Fibroblast of the conjunctiva (primary cell): ENCODE results near the gene CSTF1.
"Not testable (repeated sequence)": the region's sequence is repeated elsewhere in the genome, so short reads cannot be mapped to it uniquely, and the experiment has no call there.

Experiments used
- DNase-seq: peaks from one replicate; pipeline ENCODE4 v3.0.0-alpha.2; 2010; ENCODE audit warnings: low read depth

Gene CSTF1

DNA sequence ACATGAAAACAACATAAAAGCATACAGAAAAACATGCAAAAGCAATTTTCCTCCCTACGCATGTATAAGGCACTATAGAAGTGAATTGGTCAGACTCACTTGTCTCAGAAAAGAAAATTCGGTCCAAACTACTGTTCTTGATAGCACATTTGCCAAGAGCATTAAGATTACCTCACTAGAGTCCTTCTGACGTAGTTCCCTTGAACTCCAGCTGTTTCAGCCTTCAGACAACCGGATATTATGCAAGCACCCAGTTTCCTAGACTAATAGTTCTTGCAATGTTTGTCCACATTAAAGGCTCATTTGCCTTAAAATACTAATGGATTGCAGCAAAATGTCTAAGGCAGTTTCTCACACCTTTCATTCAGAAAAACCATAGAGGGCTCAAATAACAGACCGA, 17.1 kb downstream of the CSTF1 start:
- DNase-seq: no peak

DNA sequence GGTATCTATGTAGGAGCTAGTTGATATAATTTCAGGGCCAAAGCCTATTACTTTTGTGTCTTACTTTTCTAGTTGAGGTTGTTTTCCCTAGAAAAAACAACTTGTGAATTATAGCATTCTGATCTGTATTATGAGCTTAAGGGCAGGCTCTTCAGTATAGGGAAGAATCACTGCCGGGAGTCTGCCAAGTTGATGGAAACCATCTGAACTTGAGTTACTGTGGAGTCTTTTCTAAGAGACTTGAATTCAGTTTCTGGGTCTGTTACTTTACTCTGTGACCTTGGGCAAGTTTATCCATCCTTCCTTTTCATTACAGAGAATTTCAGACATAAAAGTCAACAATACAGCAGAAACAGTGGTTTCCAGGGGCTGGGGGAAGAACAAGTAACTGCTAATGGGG, 17.5 kb downstream of the CSTF1 start:
- DNase-seq: no peak

DNA sequence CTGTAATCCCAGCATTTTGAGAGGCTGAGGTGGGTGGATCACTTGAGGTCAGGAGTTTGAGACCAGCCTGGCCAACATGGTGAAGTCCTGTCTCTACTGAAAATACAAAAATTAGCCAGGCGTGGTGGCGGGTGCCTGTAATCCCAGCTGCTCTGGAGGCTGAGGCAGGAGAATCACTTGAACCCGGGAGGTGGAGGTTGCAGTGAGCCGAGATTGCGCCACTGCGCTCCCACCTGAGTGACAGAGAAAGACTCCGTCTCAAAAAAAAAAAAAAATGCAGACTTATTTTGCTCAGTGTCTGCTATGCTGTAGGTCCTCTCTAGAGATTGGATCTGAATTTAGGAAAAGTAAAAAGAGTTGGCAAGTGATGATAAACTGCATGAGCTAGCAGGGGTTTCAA, 18.8 kb downstream of the CSTF1 start:
- DNase-seq: not testable (repeated sequence)

DNA sequence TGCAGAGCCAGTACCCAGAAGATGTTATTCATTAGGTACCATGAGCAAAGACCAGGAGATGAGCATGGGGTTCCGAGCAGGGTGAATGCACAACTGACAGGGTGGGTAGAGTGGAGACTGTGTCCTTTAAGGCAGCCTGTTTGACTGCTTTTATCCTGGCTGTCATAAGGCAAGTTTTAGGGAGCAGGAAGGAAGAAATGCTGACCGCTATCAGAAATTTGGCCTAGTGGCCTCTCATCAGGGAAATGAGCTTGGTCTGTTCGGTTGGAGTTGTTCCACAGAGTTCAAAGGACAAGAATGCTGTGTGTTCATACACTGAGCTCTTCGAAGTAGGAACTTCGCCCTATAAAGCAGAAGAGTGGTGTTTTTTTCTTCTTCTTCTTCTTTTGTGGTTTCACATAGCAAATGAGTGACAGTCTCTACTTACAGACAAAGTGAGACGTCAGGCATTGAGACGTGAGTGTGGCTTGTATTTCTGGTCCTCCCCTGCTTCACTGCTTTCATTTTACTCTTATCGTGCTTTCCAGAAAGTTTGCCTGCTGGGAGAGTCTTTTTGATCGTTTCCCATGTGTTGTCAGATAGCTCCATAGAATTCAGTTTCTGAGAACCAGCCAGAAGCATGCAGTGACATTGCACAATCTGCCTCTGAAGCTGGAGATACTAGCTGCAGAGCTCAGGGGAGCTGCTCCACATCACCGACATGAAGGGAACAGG, 19.5 kb downstream of the CSTF1 start, which contains the start of gene CASS4:
Gene CASS4 (plus strand): TSS at position 502 of the 714 bp plus-strand sequence. CDS start 199 bp downstream, at position 701.
- no peak for DNase-seq

DNA sequence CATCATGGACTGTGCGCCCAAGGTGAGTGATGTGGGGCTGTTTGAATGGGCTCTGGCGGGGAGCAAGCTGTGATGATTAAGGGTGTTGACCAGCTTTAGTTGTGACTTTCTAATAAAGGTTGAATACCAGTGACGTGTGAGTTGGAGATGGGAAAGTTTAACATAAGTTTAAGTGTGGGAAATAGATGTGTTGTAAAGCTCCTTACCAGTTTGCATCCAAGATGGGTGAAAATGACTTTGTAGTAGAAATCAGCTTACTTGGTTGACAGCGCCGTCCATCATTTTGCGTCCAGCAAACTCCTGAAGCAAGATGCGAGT, 20.0 kb downstream of the CSTF1 start:
- DNase-seq: no peak

DNA sequence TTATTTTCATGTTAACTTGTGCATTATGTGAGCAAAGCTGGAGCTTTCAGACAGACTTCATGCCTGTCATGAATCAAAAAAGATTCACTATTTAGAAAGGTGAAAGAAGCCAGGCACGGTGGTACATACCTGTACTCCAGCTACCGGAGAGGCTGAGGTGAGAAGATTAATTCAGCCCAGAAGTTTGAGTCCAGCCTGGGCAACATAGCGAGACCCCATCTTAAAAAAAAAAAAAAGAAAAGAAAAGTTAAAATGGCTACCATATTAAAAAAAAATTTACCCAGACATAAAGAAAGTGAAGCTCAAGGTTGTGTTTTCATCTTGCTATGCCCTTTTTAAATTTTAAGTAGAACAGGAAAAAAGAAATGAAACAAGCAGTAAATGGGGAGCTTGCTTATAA, 20.5 kb downstream of the CSTF1 start:
- no peak for DNase-seq

DNA sequence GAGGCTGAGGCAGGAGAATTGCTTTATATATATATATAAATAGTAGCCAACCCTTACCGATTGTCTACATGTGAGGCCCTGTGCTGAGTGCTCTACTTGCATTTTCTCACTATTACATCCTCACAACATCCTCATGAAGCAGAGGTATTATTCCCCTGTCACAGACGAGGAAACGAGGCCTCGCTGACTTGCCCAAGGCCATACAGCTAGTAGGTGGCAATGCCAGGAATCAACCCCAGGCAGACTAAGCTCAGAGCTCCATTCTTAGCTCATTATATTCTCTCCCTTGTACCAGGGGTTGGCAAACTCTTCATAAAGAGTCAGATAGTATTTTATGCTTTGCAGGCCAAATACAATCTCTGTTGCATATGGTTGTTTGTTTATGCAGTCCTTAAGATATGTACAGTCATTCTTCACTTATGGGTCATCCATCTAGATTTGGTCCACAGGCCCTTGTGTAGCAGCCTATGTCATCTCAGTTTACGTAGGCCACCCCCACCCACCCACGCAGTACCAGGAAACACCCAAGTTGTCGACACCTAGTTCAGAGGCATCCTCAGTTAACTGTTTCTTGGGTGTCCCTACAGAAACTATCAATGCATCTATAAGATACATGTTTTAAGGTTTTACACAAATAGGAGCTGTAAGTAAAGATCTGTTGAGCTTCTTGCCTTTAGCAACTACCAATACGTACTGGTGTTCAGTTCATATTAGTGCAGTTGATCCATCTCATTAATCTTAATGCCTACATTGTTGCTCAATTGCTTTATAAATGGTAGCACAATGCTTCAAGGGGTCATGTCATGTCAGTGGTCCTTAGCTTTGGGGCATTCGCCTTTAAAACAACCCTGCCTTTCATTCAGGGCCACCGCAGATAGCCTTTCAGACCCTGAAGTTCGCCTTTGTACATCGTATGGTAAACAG, 22.7 kb downstream of the CSTF1 start:
- DNase-seq: peak; percentile 53

DNA sequence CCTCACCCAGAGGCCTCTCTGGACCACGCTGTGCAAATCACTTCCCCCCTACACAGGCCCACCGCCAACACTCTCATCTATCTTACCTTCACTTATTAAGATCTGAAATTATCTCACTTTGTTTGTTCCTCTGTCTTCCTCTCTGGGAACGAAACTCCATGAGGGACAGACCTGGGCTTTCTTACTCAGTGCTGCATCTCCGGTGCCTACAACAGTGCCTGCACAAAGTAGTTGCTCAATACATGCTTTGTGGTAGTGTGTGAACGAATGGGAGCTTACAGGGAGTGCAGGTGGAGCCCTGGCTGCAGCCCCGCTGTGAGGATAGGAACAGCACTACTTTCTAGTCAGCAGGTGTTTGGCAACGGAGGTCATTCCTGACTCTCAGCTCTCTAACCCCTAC, 25.0 kb downstream of the CSTF1 start:
- no peak for DNase-seq

DNA sequence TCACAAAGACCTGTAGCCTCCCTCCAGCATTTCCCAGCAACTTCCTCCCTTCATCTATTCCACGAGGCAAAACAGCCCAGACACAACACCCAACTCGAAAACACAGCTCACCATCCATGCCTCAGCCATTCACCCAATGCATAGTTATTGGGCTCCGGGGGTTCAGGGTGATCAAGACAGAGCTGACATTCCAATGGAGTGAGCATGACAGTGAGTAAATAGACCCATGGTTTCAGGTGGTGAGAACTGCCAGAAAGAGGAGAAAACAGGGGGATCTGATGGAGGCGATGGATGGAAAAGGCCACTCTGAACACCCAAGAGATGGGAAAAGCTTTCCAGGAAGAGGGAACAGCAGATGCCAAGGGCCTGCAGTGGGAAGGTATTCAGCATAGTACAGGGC, 25.5 kb downstream of the CSTF1 start:
- no peak for DNase-seq

DNA sequence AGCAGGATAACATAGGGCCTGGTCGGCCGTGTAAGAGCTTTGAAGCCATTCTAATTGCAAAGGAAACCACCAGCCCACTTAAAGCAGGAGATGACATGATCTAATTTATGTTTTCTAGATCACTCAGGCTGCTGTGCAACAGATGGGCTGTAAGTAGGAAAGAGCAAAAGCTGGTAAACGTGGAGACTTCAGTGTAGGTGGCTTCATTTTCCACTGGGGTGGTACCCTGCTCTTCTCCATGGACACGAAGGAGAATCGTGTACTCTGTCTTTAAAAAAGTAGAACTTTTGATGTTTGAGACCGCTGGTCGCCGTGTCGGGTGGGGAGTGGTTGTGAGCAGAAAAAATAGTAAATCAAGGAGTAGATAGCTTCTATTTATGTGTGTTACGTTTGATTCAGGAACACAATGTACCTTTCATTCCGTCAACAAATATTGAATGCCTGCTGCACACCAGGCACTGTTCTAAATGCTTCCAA, 26.0 kb downstream of the CSTF1 start:
- DNase-seq: no peak

DNA sequence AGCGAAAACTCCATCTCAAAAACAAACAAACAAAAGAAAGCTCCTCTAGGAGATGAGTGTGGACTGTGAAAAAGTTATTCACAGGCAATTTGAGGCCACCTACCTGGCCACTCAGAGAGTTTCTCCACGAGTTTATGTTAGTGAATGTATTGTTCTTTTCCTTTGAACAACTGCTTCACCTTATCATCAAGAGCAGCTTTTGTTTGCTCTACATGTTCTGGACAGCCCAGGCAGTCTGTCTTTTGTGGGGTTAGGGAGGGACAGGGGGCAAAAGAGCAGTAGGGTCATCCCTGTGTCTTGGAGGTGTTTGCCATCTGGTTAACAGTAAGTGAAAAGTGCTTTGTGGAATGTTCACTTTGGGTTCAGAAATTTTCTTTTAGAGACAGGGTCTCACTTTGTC, 27.6 kb downstream of the CSTF1 start:
- no peak for DNase-seq

DNA sequence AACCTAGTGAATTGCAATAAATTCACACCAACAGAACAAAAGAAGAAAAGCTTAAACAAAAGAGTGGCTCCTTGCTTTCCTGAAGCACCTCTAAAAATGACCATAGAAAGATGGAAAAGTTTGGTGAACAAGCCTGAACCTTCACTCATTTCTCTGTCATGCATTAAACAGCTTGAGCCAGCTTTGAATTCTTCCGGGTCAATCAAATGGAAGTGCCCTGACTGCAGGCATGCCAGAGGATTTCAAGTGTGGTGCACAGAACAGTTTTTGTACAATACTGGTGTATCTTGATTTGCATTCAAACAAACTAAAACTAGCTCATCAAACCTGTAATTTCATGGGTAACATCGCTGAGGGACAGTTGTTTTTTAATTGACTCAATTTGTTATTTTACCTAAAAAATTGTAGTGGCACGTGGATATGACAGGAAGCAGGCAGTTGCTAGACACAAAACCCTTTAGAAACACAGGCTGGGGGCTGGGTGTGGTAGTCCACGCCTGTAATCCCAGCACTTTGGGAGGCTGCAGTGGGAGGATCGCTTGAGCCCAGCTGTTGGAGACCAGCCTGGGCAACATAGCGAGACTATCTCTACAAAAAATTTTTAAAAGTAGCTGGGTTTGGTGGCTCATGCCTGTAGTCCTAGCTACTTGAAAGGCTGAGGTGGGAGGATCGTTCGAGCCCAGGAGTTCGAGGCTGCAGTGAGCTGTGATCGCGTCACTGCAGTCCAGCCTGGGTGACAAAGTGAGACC, 28.7 kb downstream of the CSTF1 start:
- no peak for DNase-seq

DNA sequence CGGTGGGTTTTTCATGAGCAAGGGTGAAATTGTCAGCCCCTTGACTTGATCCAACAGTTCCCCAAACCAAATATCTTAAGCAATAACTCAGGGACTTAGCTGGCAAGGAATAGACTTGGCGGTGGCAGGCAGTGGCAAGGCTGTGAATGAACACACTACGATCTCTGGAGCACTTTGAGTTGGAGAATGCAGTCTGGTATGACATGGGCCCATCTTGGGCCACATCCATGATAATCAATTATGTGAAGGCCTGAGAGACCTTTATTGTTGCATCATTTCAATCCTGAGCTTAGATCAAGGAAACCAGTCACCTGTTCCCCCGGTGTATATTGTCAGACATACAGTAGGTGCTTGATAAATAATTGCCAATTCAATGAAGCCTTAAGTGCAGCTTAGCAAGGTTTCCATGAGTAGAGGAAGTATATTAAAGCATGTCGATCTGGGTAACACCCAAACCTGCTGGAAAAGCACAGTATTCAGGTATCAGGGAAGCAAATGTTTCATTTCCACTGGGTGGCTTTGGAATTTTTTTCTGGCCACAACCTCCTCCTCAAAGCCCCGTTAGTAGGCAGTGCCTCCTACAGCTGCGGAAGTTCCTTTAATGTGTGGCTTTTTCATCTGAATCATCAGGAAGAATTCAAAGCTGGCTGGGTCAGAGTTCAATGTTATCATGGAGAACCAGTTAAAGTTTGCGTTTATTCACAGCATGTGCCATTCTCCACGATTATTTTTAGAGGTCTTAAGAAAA, 29.8 kb downstream of the CSTF1 start:
- DNase-seq: no peak

DNA sequence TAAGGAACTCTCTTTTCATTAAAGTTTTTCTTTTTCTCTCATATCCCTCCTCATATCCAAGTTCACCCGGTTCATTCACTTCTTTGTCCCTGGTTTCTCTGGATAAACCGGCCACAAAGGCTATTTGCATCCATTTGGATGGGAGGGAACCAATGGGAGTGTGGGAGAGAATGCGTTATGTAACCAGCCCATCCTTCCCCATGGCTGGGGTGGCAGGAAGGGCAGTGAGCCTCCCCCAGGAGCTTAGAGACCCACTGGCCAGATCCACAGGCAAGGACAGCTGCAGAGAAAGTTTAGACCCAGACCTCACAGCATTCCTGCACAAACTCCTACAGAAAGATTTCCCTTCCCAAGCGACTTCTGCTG, 30.4 kb downstream of the CSTF1 start:
- DNase-seq: no peak

DNA sequence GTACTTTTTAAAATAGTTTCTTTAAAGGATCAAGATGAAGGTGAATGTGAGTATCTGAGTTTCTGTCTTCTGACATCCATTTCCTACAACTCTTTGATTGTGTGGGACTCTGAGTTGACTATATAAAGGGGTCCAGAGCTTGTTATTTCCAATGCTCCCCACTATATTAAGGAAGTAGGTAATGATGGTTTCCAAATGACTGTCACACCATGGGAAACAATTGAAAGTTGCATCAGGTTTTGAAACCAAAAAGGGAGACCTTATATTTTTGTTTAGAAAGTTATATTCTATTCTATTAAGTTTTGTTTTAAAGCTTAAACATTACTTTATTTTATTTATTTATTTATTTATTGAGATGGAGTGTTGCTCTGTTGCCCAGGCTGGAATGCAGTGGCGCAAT, 30.8 kb downstream of the CSTF1 start:
- DNase-seq: no peak

DNA sequence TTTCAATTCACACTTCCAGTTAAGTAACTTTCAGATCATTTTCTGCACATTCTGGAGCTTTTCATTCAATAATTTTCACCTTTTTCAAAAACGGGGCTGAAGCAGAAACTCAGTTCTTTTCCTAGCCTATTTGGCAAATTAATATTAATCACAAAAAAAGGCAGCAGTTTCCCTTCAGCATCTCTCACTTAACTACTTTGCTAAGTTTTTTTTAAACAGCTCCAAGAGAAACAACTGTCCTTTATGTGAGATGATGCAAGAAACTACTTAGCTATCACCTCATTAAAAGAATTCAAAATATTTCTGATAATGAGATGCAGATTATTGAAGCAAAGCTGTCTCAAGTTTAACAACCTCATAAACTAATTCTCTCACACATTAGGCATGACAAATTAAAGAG, 31.4 kb downstream of the CSTF1 start:
- no peak for DNase-seq

DNA sequence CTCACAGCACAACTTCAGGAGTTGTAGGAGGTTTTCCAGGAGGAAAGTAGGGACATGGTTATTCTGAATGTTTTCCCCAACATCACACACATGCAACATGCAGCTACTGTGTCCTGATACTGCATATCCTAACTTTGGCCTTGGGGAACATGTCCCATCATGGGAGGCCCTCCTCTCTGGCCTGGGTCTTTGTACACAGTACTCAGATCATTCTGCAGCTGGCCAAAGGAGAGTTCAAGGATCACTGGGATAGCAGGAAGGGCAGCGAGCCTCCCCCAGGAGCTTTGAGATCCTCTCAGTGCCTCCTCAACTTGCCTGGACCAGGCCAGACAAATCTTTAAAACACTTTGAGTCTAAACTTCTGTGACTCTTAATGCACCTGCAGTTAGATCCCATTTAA, 32.5 kb downstream of the CSTF1 start:
- DNase-seq: no peak

DNA sequence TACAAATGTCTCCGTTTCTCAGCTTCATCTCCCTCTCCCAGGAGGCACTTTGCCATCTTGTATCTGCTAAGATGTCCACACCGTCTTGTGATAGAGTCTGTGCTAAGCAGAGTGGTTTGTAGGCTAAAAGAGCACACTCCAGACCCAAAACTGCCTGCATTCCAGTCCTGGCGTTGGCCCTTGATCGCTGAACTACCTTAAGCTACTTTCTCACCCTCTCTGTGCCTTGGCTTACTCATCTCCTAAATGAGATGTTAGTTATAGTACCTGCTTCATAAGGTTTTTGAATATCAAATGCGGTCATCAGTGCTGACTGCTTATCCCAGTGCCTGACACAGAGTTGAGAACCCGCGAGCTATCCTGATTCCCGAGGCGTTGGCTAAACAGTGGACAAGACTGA, 33.6 kb downstream of the CSTF1 start:
- DNase-seq: no peak

DNA sequence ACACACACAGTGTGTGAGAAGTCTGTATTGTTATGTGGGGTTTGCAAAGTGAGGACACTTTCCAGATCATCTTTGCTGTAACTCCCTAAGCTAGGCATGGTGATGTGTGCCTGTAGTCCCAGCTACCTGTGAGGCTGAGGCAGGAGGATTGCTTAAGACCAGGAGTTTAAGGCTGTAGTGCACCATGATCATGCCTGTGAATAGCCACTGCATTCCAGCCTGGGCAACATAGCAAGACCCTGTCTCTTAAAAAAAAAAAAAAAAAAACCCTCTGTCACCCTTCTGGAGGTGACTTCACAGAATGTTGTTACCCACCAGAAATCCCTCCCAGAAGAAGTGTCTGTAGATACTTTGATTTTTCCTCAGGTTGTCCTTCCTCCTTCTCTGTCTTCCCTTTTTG, 34.5 kb downstream of the CSTF1 start:
- no peak for DNase-seq

DNA sequence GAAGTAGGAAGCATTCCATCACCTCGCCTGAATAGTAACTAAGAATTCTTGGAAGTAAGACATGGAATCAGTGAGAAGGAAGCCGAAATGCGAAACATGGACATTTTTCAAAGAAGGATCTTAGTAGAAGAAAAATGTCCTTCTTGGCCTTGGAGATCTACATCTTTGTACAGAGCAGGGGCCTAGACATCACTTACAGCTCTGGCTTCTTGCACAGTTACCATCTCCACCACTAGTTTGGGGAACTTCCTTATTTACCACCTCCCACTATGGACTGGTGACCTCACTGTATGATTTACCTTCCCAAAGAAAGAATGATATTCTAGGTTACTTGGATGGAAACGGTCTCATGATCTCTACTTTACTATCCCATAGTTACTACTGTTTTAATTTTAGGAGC, 35.4 kb downstream of the CSTF1 start:
- no peak for DNase-seq

DNA sequence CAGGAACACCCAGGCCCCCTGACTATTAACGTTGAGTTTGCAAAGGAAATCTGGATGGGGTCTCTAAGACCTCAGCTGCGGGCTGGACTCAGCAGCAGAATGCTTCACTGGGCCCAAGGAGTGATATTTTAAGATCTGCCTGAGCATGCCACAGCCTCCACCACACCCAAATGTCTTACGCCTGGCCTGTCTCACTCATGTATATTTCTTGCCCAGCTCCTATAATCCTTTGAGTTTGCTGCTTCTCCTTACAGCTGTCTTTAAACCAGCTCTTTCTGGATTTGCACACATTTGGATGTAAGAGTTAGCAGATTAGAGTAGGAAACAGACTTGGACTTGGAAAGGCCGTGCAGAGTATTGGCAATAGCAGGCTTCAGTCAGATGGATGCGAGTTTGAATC, 36.0 kb downstream of the CSTF1 start:
- DNase-seq: no peak

DNA sequence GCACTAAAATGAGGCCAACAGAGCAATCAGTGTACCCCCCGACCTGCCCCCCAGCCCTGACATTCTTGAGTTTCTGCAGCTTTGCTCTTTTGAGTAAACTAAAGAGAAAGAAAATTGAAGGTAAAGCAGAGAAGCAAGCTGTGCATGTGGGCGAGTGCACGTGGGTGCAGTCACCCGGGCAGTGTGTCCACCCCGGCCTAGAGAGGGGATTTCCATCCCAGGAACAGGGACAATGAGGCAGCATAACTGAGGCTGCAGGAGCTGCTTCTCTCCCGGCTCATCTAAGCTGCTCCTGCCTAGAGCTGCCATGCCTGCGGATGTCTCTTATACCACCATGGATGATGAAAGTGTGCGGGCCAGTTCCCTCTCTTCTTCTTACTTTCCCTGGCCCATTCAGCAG, 36.4 kb downstream of the CSTF1 start:
- DNase-seq: no peak
